HG02588 (cell line): Measurements from ENCODE around the gene ST6GALNAC3.
"Not testable (repeated sequence)": the region's sequence is repeated elsewhere in the genome, so short reads cannot be mapped to it uniquely, and the experiment has no call there.

Experiments used
- ATAC-seq: cut with Tn5 transposase; IDR thresholded peaks from one replicate; pipeline ENCODE4 v1.9.1; 2021; ENCODE audit warnings: mild to moderate bottlenecking, moderate library complexity; ENCODE audit not compliant: unreplicated experiment

Gene ST6GALNAC3

GRCh38 chr1:76070538-76070937 lies 4.0 kb upstream of the ST6GALNAC3 start:
- ATAC-seq: no peak

DNA sequence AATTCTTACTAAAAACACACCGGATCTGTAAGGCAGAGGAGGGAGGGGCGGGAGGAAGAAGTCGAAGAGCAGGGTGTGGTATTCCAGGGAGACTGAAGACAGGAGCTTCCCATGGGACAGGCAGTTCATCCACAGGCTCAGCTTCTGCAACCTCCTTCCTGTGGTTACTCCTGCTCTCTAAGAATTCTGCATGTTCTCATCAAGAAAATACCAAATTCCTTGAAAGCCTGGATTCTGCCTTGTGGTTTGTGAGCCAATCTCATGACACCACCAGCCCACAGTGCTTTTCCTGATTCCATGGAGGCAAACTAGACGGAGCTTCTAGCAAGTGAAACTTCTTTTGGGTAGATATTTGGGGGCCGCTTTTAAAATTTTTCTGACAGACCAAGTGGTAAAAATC lies 1.1 kb upstream of the ST6GALNAC3 start:
- no peak for ATAC-seq

DNA sequence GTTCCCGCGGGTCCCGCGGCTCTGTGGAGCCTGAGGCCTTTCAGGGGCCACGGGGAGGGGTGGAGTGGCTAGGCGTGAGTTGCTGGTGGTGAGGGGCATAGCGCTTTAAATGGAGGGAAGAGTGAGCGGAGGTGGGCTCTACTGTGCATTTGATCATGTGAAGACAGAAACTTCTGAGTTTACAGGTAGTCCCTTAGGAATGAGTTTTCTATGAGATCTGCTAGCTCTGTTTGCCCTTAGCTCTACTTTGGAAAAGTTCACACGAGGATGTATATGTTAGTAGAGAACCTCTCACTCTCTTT lies 593 bp downstream of the ST6GALNAC3 start:
- ATAC-seq: no peak

DNA sequence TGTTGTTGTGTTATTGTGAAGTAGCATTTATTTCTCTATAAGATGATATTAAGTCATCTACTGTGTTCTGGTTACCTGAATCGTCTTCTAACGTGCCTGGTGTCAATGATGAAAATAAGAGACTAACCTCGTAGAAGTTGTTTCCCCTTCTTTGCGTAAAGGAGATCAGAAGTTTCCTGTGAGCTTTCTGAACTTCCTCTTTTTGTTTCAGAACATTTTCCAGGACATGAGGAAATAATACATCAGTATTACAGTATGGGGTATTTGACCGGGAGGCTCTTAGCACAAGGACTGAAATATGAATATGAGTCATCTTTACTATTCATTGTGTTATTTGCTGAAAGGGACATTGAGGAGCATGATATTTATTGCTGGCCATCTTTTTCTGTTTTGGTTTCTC lies 1.3 kb downstream of the ST6GALNAC3 start:
- ATAC-seq: no peak

DNA sequence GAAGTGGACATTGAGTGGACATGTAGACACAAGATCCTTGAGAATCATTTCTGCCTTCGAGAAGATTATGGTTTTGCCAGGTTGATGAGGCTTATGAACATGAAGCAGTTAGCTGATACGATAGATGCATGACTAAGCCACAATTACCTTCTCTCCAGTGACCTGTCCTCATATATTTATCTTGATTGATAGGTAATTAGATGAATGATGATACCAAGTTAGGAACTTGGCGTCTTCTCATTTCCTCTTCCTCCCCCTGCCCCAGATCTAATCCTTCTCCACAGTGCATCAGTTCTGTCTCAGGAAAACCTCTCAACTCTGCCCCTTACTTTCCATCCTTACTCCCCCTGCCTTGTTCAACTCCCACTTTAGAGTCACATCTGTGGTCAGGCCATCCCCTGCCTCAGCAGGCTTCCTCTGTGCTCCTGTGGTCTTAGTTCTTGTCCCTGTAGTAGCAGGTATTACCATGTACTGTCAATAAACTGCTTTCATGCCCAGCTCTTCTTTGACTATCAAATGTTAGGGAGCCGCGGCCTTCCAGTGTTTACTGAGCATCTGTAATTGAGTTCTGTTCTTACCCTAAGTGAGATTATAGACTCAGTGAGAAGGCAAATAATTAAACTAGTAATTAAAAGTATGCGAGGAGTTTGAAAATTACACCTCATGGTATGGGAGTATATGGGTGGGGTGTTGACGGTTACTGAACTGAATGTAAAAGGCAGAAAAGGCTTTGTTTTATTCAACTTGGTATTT lies 5.1 kb downstream of the ST6GALNAC3 start:
- ATAC-seq: no peak

GRCh38 chr1:76080552-76081079 lies 6.1 kb downstream of the ST6GALNAC3 start:
- no peak for ATAC-seq

GRCh38 chr1:76082062-76082461 lies 7.5 kb downstream of the ST6GALNAC3 start:
- no peak for ATAC-seq

GRCh38 chr1:76083189-76083588 lies 8.6 kb downstream of the ST6GALNAC3 start:
- no peak for ATAC-seq

DNA sequence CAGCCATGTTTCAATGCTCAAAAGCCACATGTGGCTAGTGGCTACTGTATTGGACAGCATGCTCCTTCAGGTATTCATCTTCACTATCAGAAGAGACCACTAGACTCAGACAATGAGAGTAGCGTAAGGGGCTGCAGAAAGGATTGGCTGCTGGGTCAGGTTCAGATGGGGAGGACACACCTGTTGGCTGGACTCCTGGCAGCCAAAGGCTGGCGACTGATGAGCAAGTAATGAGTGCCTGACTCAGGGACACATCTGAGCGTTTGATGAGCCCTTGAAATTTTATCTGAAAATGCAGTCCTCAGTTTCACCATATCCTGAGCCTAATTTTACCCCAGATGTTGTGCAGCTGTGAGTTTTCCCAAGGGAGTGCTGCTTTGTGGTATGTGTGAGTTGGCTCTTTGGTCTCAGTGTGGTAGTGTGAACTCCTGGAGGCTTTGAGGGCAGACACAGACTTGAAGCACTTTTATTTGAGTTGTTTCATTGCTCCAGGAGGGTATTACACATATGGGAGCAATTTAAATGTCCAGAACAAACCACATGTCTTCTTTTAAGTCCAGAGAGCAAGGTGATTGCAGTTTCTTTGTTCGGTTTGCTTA lies 9.6 kb downstream of the ST6GALNAC3 start:
- no peak for ATAC-seq

DNA sequence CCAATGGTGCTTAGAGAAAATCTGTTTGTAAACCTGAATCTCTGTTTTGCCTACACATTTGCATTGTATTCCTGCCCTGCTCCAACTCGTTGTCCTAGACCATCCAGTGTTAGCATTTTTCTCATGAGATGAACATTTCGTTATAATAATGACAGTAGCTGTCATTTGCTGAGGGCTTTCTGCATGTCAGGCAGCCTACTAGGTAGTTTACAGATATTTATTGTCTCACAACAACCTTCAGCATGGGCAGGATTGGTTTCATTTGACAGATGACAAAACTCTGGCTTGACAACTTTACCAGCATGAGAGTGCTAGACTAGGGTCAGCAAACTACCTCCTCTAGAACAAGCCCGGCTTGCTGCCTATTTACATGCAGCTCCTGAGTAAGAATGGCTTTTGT lies 10.1 kb downstream of the ST6GALNAC3 start:
- no peak for ATAC-seq

DNA sequence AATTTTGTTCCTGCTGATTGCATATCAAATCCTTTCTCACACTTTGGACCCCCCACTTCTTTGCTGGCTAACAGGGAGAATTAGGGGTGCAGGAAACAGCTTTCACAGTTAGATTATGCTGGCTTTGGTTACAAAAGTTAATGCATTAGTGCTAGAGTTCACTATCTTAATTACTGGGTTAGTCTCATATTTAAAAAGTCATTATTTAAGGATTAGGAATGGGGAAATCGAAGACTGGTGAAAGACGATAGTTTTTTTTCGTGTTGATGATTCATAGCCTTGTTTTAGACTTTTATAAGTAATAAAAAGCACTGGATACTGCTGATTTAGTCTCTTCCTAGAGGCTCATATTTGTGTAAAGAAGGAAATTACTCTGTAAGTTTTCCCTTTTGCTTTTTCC lies 11.6 kb downstream of the ST6GALNAC3 start:
- ATAC-seq: no peak

GRCh38 chr1:76086597-76086996 lies 12.1 kb downstream of the ST6GALNAC3 start:
- no peak for ATAC-seq

DNA sequence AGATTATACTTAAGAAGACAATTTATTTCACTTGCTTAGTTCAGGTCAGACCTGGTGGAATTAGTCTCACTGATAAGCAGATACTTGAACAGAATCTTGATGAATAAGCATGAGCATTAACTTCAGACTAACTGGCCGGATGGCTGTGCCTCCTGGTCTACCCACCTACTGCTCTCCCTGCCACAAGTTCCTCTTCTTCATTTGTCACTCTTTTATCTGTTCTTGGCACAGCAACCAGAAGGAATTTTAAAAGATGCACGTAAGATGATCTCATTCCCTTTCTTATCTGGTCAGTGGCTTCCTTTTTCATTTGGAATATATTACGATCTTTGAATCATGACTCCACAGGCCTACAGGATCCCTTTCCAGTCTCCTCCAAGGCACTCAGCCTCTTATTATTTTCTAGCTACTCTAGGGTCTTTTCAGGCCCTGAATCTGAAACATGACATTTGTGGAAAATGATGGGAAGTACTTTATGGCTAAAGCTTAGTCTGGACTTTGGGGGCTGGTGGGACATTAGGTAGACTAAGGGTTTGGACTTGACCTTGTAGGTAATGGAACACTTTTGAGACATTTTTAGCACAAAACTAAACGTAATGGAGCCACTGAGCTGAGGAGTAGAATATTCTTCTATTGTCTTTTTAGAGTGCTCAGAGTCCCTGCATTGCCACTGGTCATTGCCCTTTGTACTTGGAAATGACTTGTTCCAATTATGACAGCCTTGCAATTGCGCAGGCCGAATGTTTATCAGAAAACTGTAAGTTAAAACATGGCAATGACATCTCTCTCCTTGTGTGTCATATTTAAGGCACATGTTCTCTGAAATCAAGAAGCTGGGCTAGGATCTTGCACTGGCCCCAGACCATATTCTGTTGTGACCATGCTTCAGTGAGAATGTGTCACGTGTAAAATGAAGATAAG lies 16.0 kb downstream of the ST6GALNAC3 start:
- ATAC-seq: no peak

- no peak for ATAC-seq
These were observed 18.3 kb downstream of the ST6GALNAC3 start for GRCh38 chr1:76092812-76093211.

- ATAC-seq: no peak
These were observed 19.2 kb downstream of the ST6GALNAC3 start for GRCh38 chr1:76093522-76094312.

- ATAC-seq: no peak
These were observed 21.3 kb downstream of the ST6GALNAC3 start for GRCh38 chr1:76095802-76096201.

- ATAC-seq: not testable (repeated sequence)
These were observed 22.5 kb downstream of the ST6GALNAC3 start for GRCh38 chr1:76097064-76097463.

DNA sequence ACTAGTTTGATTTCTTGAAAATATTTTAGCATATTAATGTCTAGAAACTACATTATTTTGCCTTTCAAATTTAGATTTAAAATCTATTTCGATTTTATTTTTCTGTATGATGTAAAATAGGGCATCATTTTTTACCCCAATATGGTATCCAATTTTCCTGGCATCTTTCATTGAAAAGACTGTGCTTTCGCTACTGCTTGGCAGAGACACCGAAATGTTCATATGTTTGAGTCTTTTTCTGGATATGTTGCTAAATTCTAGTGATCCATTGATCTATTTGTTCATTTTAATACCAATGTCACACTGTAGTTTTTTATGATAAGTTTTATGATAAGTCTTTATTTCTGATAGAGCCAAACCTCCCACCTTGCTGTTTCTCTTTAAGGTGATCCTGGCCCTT lies 24.3 kb downstream of the ST6GALNAC3 start:
- no peak for ATAC-seq

DNA sequence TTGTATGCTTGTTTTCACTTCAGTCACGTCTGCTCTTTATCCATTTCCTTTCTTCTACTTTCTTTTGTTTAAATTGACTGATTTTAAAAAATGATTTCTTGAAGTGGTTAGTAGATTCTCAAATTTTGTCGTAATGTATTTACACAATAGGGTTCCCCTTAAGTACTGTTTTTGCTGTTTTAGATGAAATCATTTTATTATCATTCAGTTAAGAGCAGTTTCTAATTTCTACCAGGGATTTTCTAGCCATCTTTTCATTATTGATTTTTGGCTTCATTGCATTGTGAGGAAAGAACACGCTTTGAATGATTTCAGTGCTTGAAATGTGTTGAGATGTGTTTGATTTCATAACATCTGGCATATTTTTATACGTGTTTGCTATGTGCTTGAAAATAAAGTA lies 27.0 kb downstream of the ST6GALNAC3 start:
- ATAC-seq: no peak

GRCh38 chr1:76102046-76102445 lies 27.5 kb downstream of the ST6GALNAC3 start:
- no peak for ATAC-seq

DNA sequence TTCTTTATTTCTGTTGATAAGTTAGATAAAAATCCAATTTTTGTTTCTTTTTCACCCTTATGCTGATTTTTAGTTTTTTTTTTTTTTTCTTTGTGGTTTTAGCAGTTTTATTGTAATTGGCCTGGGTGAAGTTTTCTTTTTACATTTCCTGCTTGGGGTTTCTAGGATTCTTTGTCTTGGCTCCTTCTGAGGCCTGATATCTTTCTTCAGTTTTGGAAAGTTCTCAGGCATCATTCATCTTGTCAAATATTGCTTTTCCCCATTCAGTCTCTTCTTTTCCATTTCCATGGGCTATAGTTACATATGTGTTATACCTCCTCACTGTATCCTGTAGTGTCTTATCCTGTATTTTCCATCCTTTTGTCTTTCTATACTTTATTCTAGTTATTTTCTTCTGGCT lies 28.5 kb downstream of the ST6GALNAC3 start:
- no peak for ATAC-seq
